MCF 10A (cell line): ENCODE measurements around the gene MEF2A. TPM values are rescaled to one million over a fixed set of nuclear protein-coding genes. Genes with fewer than 3 reads are reported as not detected.

Source experiments
- BruUV-seq: library from RNA; stranded (reverse); fragments of 400-500 nt; replicated peaks from 2 replicates; lab custom pipeline; 2021; lab: Mats Ljungman, UMichigan
- CTCF ChIA-PET: fragments of 300-600 bp; sonication (Branson Sonifier 250); formaldehyde crosslinking; extraction: SDS; loops from one replicate; lab custom pipeline; 2021; ENCODE audit warnings: antibody characterized with exemption, inconsistent platforms; lab: Yijun Ruan, JAX
- POLR2A ChIA-PET: fragments of 300-600, 350-650 bp; sonication (Branson Sonifier 250); formaldehyde crosslinking; extraction: SDS; loops from one replicate; lab custom pipeline; 2020; ENCODE audit warnings: antibody characterized with exemption, inconsistent platforms; lab: Yijun Ruan, JAX
- DNase-seq: peaks from one replicate; pipeline ENCODE4 v3.0.0-alpha.2; 2018; ENCODE audit not compliant: unreplicated experiment
- H3K27ac Mint-ChIP-seq: one replicate; pipeline ENCODE4 v1.8.0; 2022; ENCODE audit warnings: mild to moderate bottlenecking, low read depth, mixed read lengths; ENCODE audit not compliant: unreplicated experiment
- H3K27me3 Mint-ChIP-seq: one replicate; pipeline ENCODE4 v1.8.0; 2022; ENCODE audit warnings: mixed read lengths; ENCODE audit not compliant: insufficient read depth, unreplicated experiment
- H3K36me3 Mint-ChIP-seq: one replicate; pipeline ENCODE4 v1.8.0; 2022; ENCODE audit warnings: mild to moderate bottlenecking, moderate library complexity, mixed read lengths; ENCODE audit not compliant: insufficient read depth, unreplicated experiment
- H3K4me1 Mint-ChIP-seq: one replicate; pipeline ENCODE4 v1.8.0; 2022; ENCODE audit warnings: mixed read lengths; ENCODE audit not compliant: insufficient read depth, unreplicated experiment
- H3K4me3 Mint-ChIP-seq: one replicate; pipeline ENCODE4 v1.8.0; 2022; ENCODE audit warnings: mild to moderate bottlenecking, moderate library complexity, mixed read lengths; ENCODE audit not compliant: unreplicated experiment
- H3K9me3 Mint-ChIP-seq: one replicate; pipeline ENCODE4 v1.8.0; 2022; ENCODE audit warnings: mixed read lengths; ENCODE audit not compliant: unreplicated experiment
- intact Hi-C: fragments of 100-400 bp; cut with micrococcal nuclease; formaldehyde crosslinking; loops from 2 replicates; pipeline ENCODE4 v1.14.1; 2022
- total RNA-seq: library from RNA; stranded (reverse); gene quantifications from 2 replicates; pipeline ENCODE4 v1.2.3, GENCODE V29; 2022
- TF ChIP-seq, protein P1 (sequence below): fragments of 200-600 bp; IDR thresholded peaks from one replicate; pipeline ENCODE4 v1.8.0; 2022; ENCODE audit warnings: antibody characterized with exemption, mild to moderate bottlenecking; ENCODE audit not compliant: unreplicated experiment

Gene MEF2A
- total RNA-seq, 1 experiment from 2014 or later = 52.9 TPM

DNA sequence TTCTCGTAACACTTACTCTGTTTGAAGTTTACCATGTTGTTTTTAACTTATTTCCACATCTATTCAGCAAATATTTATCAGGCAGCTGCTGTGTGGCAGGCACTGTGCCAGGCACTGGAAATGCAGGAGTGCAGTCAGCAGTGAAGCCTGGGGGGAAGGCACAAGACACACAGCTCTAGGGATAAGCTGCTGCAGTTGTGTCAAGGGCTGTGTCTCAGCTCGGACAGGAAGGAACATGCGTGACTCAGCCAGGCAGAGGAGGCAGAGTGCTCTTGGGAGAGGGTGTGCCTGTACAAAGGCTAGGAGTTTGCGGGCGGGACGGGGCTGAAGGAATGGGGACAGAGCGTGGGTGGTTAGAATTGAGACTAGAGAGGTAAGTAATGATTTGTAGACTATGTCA, 142.8 kb downstream of the MEF2A start:
- TF ChIP-seq, protein P1, sequence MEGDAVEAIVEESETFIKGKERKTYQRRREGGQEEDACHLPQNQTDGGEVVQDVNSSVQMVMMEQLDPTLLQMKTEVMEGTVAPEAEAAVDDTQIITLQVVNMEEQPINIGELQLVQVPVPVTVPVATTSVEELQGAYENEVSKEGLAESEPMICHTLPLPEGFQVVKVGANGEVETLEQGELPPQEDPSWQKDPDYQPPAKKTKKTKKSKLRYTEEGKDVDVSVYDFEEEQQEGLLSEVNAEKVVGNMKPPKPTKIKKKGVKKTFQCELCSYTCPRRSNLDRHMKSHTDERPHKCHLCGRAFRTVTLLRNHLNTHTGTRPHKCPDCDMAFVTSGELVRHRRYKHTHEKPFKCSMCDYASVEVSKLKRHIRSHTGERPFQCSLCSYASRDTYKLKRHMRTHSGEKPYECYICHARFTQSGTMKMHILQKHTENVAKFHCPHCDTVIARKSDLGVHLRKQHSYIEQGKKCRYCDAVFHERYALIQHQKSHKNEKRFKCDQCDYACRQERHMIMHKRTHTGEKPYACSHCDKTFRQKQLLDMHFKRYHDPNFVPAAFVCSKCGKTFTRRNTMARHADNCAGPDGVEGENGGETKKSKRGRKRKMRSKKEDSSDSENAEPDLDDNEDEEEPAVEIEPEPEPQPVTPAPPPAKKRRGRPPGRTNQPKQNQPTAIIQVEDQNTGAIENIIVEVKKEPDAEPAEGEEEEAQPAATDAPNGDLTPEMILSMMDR = no peak
- DNase-seq = peak; percentile 96
- peaks cover 21% of the 10 kb centered on the region for H3K36me3 Mint-ChIP-seq
- ChIA-PET POLR2A (interaction anchor here (0.7 to 4.1 kb wide), 17 partner anchors 9 to 458 kb away, joined by 3 to 53 read pairs (median 6); partner anchors contain the start of genes LRRC28, LYSMD4 and TTC23), CTCF (interaction anchor here (0.9 to 3.1 kb wide), 8 partner anchors 11 to 436 kb away, joined by 3 to 16 read pairs (median 4); no protein-coding TSS in a partner anchor)
- no TSS peak for BruUV-seq
- H3K9me3 Mint-ChIP-seq = no peaks in the 10 kb centered on the region
- intact Hi-C loops = loop anchor here (1.0 kb wide), 2 partner anchors 22 to 48 kb away; no protein-coding TSS in a partner anchor
- peaks cover 36% of the 10 kb centered on the region for H3K4me1 Mint-ChIP-seq
- no peaks in the 10 kb centered on the region for H3K27me3 Mint-ChIP-seq
- H3K27ac Mint-ChIP-seq = peak overlapping the region; percentile 65
- peak overlapping the region; percentile 49 for H3K4me3 Mint-ChIP-seq

DNA sequence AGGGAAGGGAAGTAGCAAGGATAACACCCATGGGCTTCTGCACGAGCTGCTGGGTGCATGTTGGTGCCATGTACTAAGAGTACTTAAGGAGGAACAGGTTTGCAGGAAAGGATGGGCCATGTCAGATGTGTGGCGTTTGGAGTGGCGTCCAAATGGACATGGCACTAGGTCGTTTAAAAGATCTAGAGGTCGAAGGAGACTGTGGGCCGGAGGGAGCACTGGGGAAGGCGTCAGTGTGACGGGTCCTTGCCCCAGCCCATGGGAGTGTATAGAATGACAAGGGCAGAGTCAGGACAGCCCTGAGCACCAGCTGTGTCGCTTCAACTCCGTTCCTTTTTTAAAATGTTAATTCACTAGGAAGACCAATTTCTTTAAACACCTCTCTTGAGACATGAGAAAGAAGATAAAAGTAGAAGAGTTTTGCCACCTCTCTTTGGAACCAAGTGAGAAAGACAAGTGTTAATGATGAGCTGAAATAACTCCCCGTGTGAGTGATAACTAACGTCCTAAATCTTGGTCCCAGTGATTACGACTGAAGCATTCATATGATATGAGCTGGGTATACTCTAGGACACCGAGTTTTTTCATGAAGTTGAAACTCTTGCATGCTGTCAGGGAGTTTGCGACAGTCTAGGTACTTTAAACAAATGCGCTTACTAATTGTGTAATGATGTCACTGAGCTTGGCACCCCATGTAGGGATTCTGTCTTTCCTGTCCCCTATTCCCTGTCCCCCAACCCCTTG, 143.6 kb downstream of the MEF2A start:
- Mint-ChIP-seq H3K4me3 (no peak overlapping the region), H3K27me3 (no peaks in the 10 kb centered on the region), H3K36me3 (peaks cover 24% of the 10 kb centered on the region), H3K4me1 (peaks cover 28% of the 10 kb centered on the region), H3K27ac (peak overlapping the region; percentile 65), H3K9me3 (no peaks in the 10 kb centered on the region)
- no peak for DNase-seq
- BruUV-seq = no TSS peak
- ChIA-PET POLR2A (interaction anchor here (0.6 to 4.1 kb wide), 9 partner anchors 8 to 609 kb away, joined by 3 to 53 read pairs (median 6); partner anchors contain the start of genes LRRC28, LYSMD4 and TTC23), CTCF (interaction anchor here (0.5 to 3.1 kb wide), 9 partner anchors 10 to 441 kb away, joined by 3 to 14 read pairs (median 3); no protein-coding TSS in a partner anchor)
- intact Hi-C loops = no loop called here
- TF ChIP-seq, protein P1 = no peak

GRCh38 chr15:99711625-99712024, 145.8 kb downstream of the MEF2A start:
- Mint-ChIP-seq H3K27ac (no peak overlapping the region), H3K4me3 (no peak overlapping the region), H3K36me3 (peaks cover 37% of the 10 kb centered on the region), H3K4me1 (peaks cover 24% of the 10 kb centered on the region), H3K27me3 (no peaks in the 10 kb centered on the region), H3K9me3 (no peaks in the 10 kb centered on the region)
- ChIA-PET CTCF (no interaction called here), POLR2A (no interaction called here)
- TF ChIP-seq, protein P1 = no peak
- intact Hi-C loops = no loop called here
- BruUV-seq = no TSS peak
- DNase-seq = no peak

- DNase-seq = no peak
- intact Hi-C loops = no loop called here
- BruUV-seq = no TSS peak
- TF ChIP-seq, protein P1 = no peak
- Mint-ChIP-seq H3K36me3 (peaks cover 39% of the 10 kb centered on the region), H3K27me3 (no peaks in the 10 kb centered on the region), H3K4me3 (no peak overlapping the region), H3K4me1 (peaks cover 21% of the 10 kb centered on the region), H3K9me3 (no peaks in the 10 kb centered on the region), H3K27ac (no peak overlapping the region)
- ChIA-PET CTCF (no interaction called here), POLR2A (interaction anchor here (1.9 to 3.1 kb wide), 2 partner anchors 18 to 20 kb away, joined by 5 to 14 read pairs; partner anchors contain the start of gene LYSMD4)
Observed at GRCh38 chr15:99712415-99712814, 146.6 kb downstream of the MEF2A start.
